Osteocyte (in vitro differentiated cells): ENCODE data around the gene NLRP10. TPM values are rescaled to one million over a fixed set of nuclear protein-coding genes. Genes with fewer than 3 reads are reported as not detected.

Source experiments
- DNase-seq: peaks from one replicate; pipeline ENCODE4 v3.0.0; 2021; ENCODE audit warnings: mixed read lengths; ENCODE audit not compliant: unreplicated experiment; ENCODE audit errors: extremely low spot score
- H3K27ac Mint-ChIP-seq: one replicate; pipeline ENCODE4 v1.8.0; 2021; ENCODE audit warnings: mild to moderate bottlenecking, mixed read lengths; ENCODE audit not compliant: unreplicated experiment
- H3K27me3 Mint-ChIP-seq: one replicate; pipeline ENCODE4 v1.8.0; 2021; ENCODE audit warnings: mixed read lengths; ENCODE audit not compliant: unreplicated experiment
- H3K36me3 Mint-ChIP-seq: one replicate; pipeline ENCODE4 v1.8.0; 2021; ENCODE audit warnings: mixed read lengths; ENCODE audit not compliant: unreplicated experiment
- H3K4me1 Mint-ChIP-seq: one replicate; pipeline ENCODE4 v1.8.0; 2021; ENCODE audit warnings: mixed read lengths; ENCODE audit not compliant: unreplicated experiment
- H3K4me3 Mint-ChIP-seq: one replicate; pipeline ENCODE4 v1.8.0; 2021; ENCODE audit warnings: mild to moderate bottlenecking, moderate library complexity, mixed read lengths; ENCODE audit not compliant: unreplicated experiment
- H3K9me3 Mint-ChIP-seq: one replicate; pipeline ENCODE4 v1.8.0; 2021; ENCODE audit warnings: mixed read lengths; ENCODE audit not compliant: unreplicated experiment
- CTCF ChIP-seq: fragments of 200-600 bp; sonication (generic); IDR thresholded peaks from 2 replicates; pipeline ENCODE4 v1.5.0; 2021; ENCODE audit warnings: antibody characterized with exemption, mild to moderate bottlenecking, moderate library complexity
- total RNA-seq: library from RNA; stranded (reverse); gene quantifications from 2 replicates; pipeline ENCODE4 v1.2.1, GENCODE V29; 2021

The NLRP10 gene
- total RNA-seq, 1 donor from 2014 or later = 0.38 TPM

GRCh38 chr11:7936615-7937014 is 28.6 kb downstream of the NLRP10 start:
- no peak for TF ChIP-seq CTCF
- H3K27ac Mint-ChIP-seq = no peak overlapping the region
- no peak overlapping the region for H3K4me3 Mint-ChIP-seq
- no peaks in the 10 kb centered on the region for H3K4me1 Mint-ChIP-seq
- no peak for DNase-seq
- peaks cover 35% of the 10 kb centered on the region for H3K27me3 Mint-ChIP-seq
- no peaks in the 10 kb centered on the region for H3K36me3 Mint-ChIP-seq
- peaks cover under 1% of the 10 kb centered on the region for H3K9me3 Mint-ChIP-seq

- DNase-seq = no peak
- Mint-ChIP-seq H3K27ac (no peak within 1 kb of the TSS), H3K36me3 (no peaks in the 10 kb centered on the region), H3K9me3 (no peaks in the 10 kb centered on the region), H3K4me3 (no peak within 1 kb of the TSS), H3K27me3 (peaks cover 29% of the 10 kb centered on the region), H3K4me1 (no peaks in the 10 kb centered on the region)
- TF ChIP-seq CTCF = no peak
These were observed 34.1 kb downstream of the NLRP10 start, which contains the start of gene OR10A6 for GRCh38 chr11:7931168-7931567. Gene OR10A6, minus strand, starts transcription at chr11:7931268. Its CDS starts 2,606 bp downstream, at chr11:7928662.

- TF ChIP-seq CTCF = no peak
- DNase-seq = no peak
- Mint-ChIP-seq H3K4me1 (no peaks in the 10 kb centered on the region), H3K27ac (no peak overlapping the region), H3K27me3 (peaks cover 29% of the 10 kb centered on the region), H3K4me3 (no peak overlapping the region), H3K9me3 (no peaks in the 10 kb centered on the region), H3K36me3 (no peaks in the 10 kb centered on the region)
These were observed 37.6 kb downstream of the NLRP10 start for GRCh38 chr11:7927635-7928034.

GRCh38 chr11:7924536-7924935 is 40.7 kb downstream of the NLRP10 start:
- no peaks in the 10 kb centered on the region for H3K4me1 Mint-ChIP-seq
- H3K4me3 Mint-ChIP-seq = no peak overlapping the region
- no peak for DNase-seq
- H3K36me3 Mint-ChIP-seq = no peaks in the 10 kb centered on the region
- H3K9me3 Mint-ChIP-seq = no peaks in the 10 kb centered on the region
- no peak overlapping the region for H3K27ac Mint-ChIP-seq
- H3K27me3 Mint-ChIP-seq = peaks cover 13% of the 10 kb centered on the region
- no peak for TF ChIP-seq CTCF

GRCh38 chr11:7918141-7918540 is 47.1 kb downstream of the NLRP10 start:
- TF ChIP-seq CTCF = no peak
- no peaks in the 10 kb centered on the region for H3K36me3 Mint-ChIP-seq
- H3K27ac Mint-ChIP-seq = no peak overlapping the region

More at GRCh38 chr11:7918141-7918540, 47.1 kb downstream of the NLRP10 start:
- DNase-seq = no peak
- no peaks in the 10 kb centered on the region for H3K27me3 Mint-ChIP-seq
- no peaks in the 10 kb centered on the region for H3K9me3 Mint-ChIP-seq
- no peak overlapping the region for H3K4me3 Mint-ChIP-seq
- H3K4me1 Mint-ChIP-seq = no peaks in the 10 kb centered on the region

Other genes starting within 250 kb of the NLRP10 start
- gene OR5P2, start 168.5 kb downstream of the NLRP10 start, total RNA-seq = not detected in 2 replicates
- not detected in 2 replicates for gene OR5P3, start 134.6 kb downstream of the NLRP10 start, total RNA-seq
- gene OR10A6, start 34.2 kb downstream of the NLRP10 start, total RNA-seq = not detected in 2 replicates
- gene OR10A3, start 23.7 kb downstream of the NLRP10 start, total RNA-seq = not detected in 2 replicates
- gene EIF3F, start 21.9 kb upstream of the NLRP10 start, total RNA-seq = 327 and 333 TPM in 2 replicates
- gene TUB, start 115.8 kb upstream of the NLRP10 start, total RNA-seq = 7.8 and 8.7 TPM in 2 replicates
- gene RIC3, start 203.6 kb upstream of the NLRP10 start, total RNA-seq = not detected in 2 replicates